GM12878 (cell line): ENCODE measurements around the gene RALGPS1. TPM values are rescaled to one million over a fixed set of nuclear protein-coding genes. Genes with fewer than 3 reads are reported as not detected.

Experiments
- ATAC-seq: fragments of 200-7000 bp; cut with Tn5 transposase; 3 replicates; pipeline ENCODE4 v1.9.1; 2020; ENCODE audit warnings: mild to moderate bottlenecking, moderate library complexity
- BruUV-seq: library from RNA; stranded (reverse); fragments of 400-500 nt; replicated peaks from 2 replicates; lab custom pipeline; 2021; lab: Mats Ljungman, UMichigan
- CTCF ChIA-PET: fragments of 300-600 bp; sonication (Branson Sonifier 250); formaldehyde crosslinking; extraction: SDS; loops from one replicate; lab custom pipeline; 2021; ENCODE audit warnings: inconsistent platforms; lab: Yijun Ruan, JAX
- POLR2A ChIA-PET: fragments of 350-600 bp; formaldehyde crosslinking; extraction: SDS; loops from one replicate; lab custom pipeline; 2021; ENCODE audit warnings: inconsistent platforms; lab: Charles Lee
- RAD21 ChIA-PET: fragments of 300-600 bp; sonication (Branson Sonifier 250); formaldehyde crosslinking; loops from one replicate; lab custom pipeline; 2023; ENCODE audit warnings: antibody characterized with exemption; ENCODE audit not compliant: unreplicated experiment; lab: Charles Lee
- SMC1A ChIA-PET: fragments of 300-600 bp; sonication (Branson Sonifier 250); formaldehyde crosslinking; loops from one replicate; lab custom pipeline; 2023; ENCODE audit not compliant: unreplicated experiment, uncharacterized antibody; lab: Charles Lee
- DNase-seq: peaks from one replicate; pipeline ENCODE4 v3.0.0-alpha.2; 2011; ENCODE audit warnings: low read depth, low spot score
- FAIRE-seq: peaks from 3 replicates; lab custom pipeline; 2011; peaks lifted over from hg19 to GRCh38; lab: Jason Lieb, UNC
- H2AFZ ChIP-seq: 2 replicates; pipeline ENCODE4 v1.6.0; 2011; ENCODE audit warnings: low read depth, low read length, control low read depth; ENCODE audit not compliant: control insufficient read depth
- H3K27ac ChIP-seq: 2 replicates; pipeline ENCODE4 v1.5.1; 2011; ENCODE audit warnings: control low read depth; ENCODE audit not compliant: control insufficient read depth, insufficient read depth
- H3K27me3 ChIP-seq, 2 experiments: replicated peaks in 1 of 2; 2 replicates each; pipeline versions ENCODE4 v1.6.0 to v1.6.1; 2011; ENCODE audit warnings: low read length in 1 of 2; ENCODE audit not compliant: control insufficient read depth in 2 of 2, insufficient read depth in 2 of 2
- H3K36me3 ChIP-seq, 2 experiments: 2 replicates each; pipeline ENCODE4 v1.5.1; 2011; ENCODE audit warnings: low read length in 1 of 2; ENCODE audit not compliant: control insufficient read depth in 2 of 2, insufficient read depth in 2 of 2
- H3K4me1 ChIP-seq: 2 replicates; pipeline ENCODE4 v1.6.1; 2011; ENCODE audit warnings: mild to moderate bottlenecking, low read length, moderate library complexity, mixed read lengths; ENCODE audit not compliant: control insufficient read depth, insufficient read depth
- H3K4me2 ChIP-seq: 2 replicates; pipeline ENCODE4 v1.6.0; 2011; ENCODE audit warnings: control low read depth; ENCODE audit not compliant: control insufficient read depth, insufficient read depth
- H3K4me3 ChIP-seq: fragments of 200-600 bp; sonication (generic); 2 replicates; pipeline ENCODE4 v1.5.1; 2016
- H3K79me2 ChIP-seq: 2 replicates; pipeline ENCODE4 v1.6.0; 2011; ENCODE audit warnings: low read length; ENCODE audit not compliant: control insufficient read depth, insufficient read depth
- H3K9ac ChIP-seq: 2 replicates; pipeline ENCODE4 v1.8.0; 2011; ENCODE audit warnings: low read length, control low read depth, mixed read lengths; ENCODE audit not compliant: control insufficient read depth, insufficient read depth
- H3K9me3 ChIP-seq: replicated peaks from 3 replicates; pipeline ENCODE4 v1.5.1; 2011; ENCODE audit warnings: mild to moderate bottlenecking, low read length; ENCODE audit not compliant: control insufficient read depth, insufficient read depth
- H4K20me1 ChIP-seq: 2 replicates; pipeline ENCODE4 v1.6.0; 2011; ENCODE audit not compliant: control insufficient read depth, insufficient read depth
- BHLHE40 ChIP-seq, 2 experiments: fragments of 450-650 bp in 1 of 2; IDR thresholded peaks; 2 replicates each; pipeline ENCODE4 v1.6.1; 2011 to 2017; ENCODE audit warnings: low read depth in 2 of 2, borderline replicate concordance in 1 of 2, improper control_type of control experiment in 1 of 2, low read length in 1 of 2, mild to moderate bottlenecking in 1 of 2
- CBX5 ChIP-seq: sonication (generic); IDR thresholded peaks from 2 replicates; pipeline ENCODE4 v1.6.1; 2016; ENCODE audit warnings: low read depth, moderate library complexity, mild to moderate bottlenecking, inconsistent platforms
- CHD2 ChIP-seq: IDR thresholded peaks from 2 replicates; pipeline ENCODE4 v1.6.1; 2011; ENCODE audit warnings: low read depth, low read length, improper control_type of control experiment, borderline replicate concordance
- HDAC2 ChIP-seq: fragments of 200-600 bp; sonication (generic); IDR thresholded peaks from 2 replicates; pipeline ENCODE4 v1.6.1; 2017
- JUNB ChIP-seq: IDR thresholded peaks from 2 replicates; pipeline ENCODE4 v1.6.1; 2016; ENCODE audit warnings: antibody characterized with exemption, mild to moderate bottlenecking
- NFYB ChIP-seq: IDR thresholded peaks from 2 replicates; pipeline ENCODE4 v1.6.1; 2011; ENCODE audit warnings: low read depth, mild to moderate bottlenecking, low read length, improper control_type of control experiment, moderate library complexity; ENCODE audit not compliant: insufficient read depth
- NR2C1 ChIP-seq: fragments of 450-650 bp; IDR thresholded peaks from 2 replicates; pipeline ENCODE4 v1.6.1; 2017; ENCODE audit warnings: antibody characterized with exemption, mild to moderate bottlenecking, moderate library complexity
- SUPT20H ChIP-seq: IDR thresholded peaks from 2 replicates; pipeline ENCODE4 v1.6.1; 2011; ENCODE audit warnings: low read depth, mild to moderate bottlenecking, low read length, moderate library complexity, borderline replicate concordance; ENCODE audit not compliant: control insufficient read depth
- ZNF24 ChIP-seq: fragments of 450-650 bp; IDR thresholded peaks from 2 replicates; pipeline ENCODE4 v1.6.1; 2017; ENCODE audit warnings: antibody characterized with exemption, mild to moderate bottlenecking
- WGBS: methylation state at CpG from one replicate; pipeline ENCODE4 v1.1.6; 2016; ENCODE audit warnings: low lambda C conversion rate; ENCODE audit not compliant: insufficient replicate concordance, insufficient coverage; ENCODE audit errors: missing lambda C conversion rate; 5-methylcytosine and 5-hydroxymethylcytosine counted together
- in situ Hi-C: fragments of 300-500 bp; cut with MboI; formaldehyde crosslinking; loops from 9 replicates; pipeline ENCODE4 v1.14.3; 2018; ENCODE audit warnings: mixed read lengths
- intact Hi-C: fragments of 100-400 bp; cut with micrococcal nuclease; formaldehyde crosslinking; loops from one replicate; pipeline ENCODE4 v1.14.2; 2022; ENCODE audit not compliant: unreplicated experiment
- polyA plus RNA-seq, 11 experiments: library from polyadenylated mRNA; depleted of rRNA in 4 of 11; unstranded in 6 of 11; stranded (reverse) in 5 of 11; fragments of >200 nt; fragmentation: Nextera tagmentation in 4 of 11; fragmentation: Illumina TruSeq in 1 of 11; extraction: Ambion mirVana in 4 of 11; extraction: Trizol in 1 of 11; gene quantifications; 1 replicate in 1 of 11; 2 replicates in 10 of 11; pipeline versions ENCODE4 v1.2.1 to v1.2.3, GENCODE V29; 2011 to 2016; ENCODE audit warnings: inconsistent platforms in 2 of 11, missing spikeins in 2 of 11, low read depth in 1 of 11
- total RNA-seq, 4 experiments: library from RNA; depleted of rRNA in 3 of 4; stranded (reverse); fragments of >200 nt in 3 of 4; fragmentation: Illumina TruSeq in 1 of 4; extraction: Trizol in 1 of 4; gene quantifications; 2 replicates each; pipeline versions ENCODE4 v1.2.1 to v1.2.3, GENCODE V29; 2013 to 2021
- TF ChIP-seq, protein P1 (sequence below): fragments of 450-650 bp; IDR thresholded peaks from 2 replicates; pipeline ENCODE4 v1.6.1; 2017; ENCODE audit warnings: low read depth, mild to moderate bottlenecking, moderate library complexity
- TF ChIP-seq, protein P2 (sequence below): fragments of 450-650 bp; IDR thresholded peaks from 2 replicates; pipeline ENCODE4 v1.6.1; 2016; ENCODE audit warnings: mild to moderate bottlenecking
- TF ChIP-seq, protein P3 (sequence below): fragments of 450-650 bp; conservative IDR thresholded peaks from 2 replicates; pipeline ENCODE4 v1.6.1; 2017; ENCODE audit warnings: mild to moderate bottlenecking, moderate library complexity
- TF ChIP-seq, protein P4 (sequence below): fragments of 450-650 bp; formaldehyde crosslinking; IDR thresholded peaks from 2 replicates; pipeline ENCODE4 v1.4.0; 2022; ENCODE audit warnings: mild to moderate bottlenecking, moderate library complexity

The RALGPS1 gene
- total and polyA plus RNA-seq, 10 of the 15 experiments (the other 5 are each of a cell fraction or from before 2014, with no cell fraction given): 0.13 to 5.6 (median 2.7) TPM

DNA sequence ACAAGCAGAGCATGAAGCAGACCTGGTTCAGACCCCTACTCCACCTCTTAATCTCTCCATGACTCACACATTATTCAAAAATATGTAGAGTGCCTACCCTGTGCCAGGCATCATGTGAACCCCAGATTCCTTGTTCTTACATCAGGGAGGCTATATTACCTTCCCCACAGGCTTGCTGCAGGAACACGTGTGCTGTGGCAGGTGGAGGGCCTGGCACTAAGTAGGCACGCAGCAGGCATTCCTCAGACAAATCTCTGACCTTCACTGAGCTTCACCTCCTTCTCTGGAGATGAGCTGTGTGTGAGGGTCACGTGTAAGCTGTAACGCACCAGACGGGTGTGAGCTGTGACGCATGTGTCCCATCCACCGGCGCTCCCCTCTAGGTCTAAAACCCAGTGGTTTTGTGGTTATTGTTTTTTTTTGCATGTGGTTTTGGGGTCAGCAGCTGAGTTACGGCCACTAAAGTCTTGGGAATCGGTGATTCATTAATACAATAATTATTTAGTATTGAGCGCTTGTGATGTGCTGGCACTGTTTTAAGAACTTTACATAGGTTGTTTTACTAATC lies 177.5 kb downstream of the RALGPS1 start:
- Histone ChIP-seq H4K20me1 (no peaks in the 10 kb centered on the region), H3K27me3 (no peaks in the 10 kb centered on the region), H3K4me3 (no peak overlapping the region), H3K79me2 (no peaks in the 10 kb centered on the region), H2AFZ (no peak overlapping the region), H3K4me2 (no peak overlapping the region), H3K9me3 (no peaks in the 10 kb centered on the region), H3K4me1 (no peaks in the 10 kb centered on the region), H3K9ac (no peak overlapping the region), H3K36me3 (no peaks in the 10 kb centered on the region), H3K27ac (no peak overlapping the region)
- 56% methylated on average over 11 of the region's 11 CpGs for WGBS
- ChIA-PET RAD21 (no interaction called here), SMC1A (interaction anchor here (1.3 kb wide), 1 partner anchor 108 kb away, joined by 3 read pairs; no protein-coding TSS in a partner anchor), CTCF (interaction anchor here (0.7 kb wide), 1 partner anchor 33 kb away, joined by 3 read pairs; no protein-coding TSS in a partner anchor), POLR2A (interaction anchor here (0.6 to 1.9 kb wide), 3 partner anchors 10 to 364 kb away, joined by 3 to 6 read pairs (median 5); no protein-coding TSS in a partner anchor)
- ATAC-seq: peak; percentile 73
- intact Hi-C loops: no loop called here
- DNase-seq: no peak
- BruUV-seq: no TSS peak
- in situ Hi-C loops: no loop called here
- no peak for FAIRE-seq
- no peak for TF ChIP-seq ZNF24
- TF ChIP-seq JUNB: no peak
- peak in 1 of 2 experiments; percentile 66; a peak in 2 of 4 replicates for TF ChIP-seq BHLHE40 (IDR thresholded peaks at IDR 0.05; ENCODE audit: borderline replicate concordance in 1 of 2, low read depth in 2 of 2, low read length in 1 of 2)
- no peak for TF ChIP-seq NFYB
- TF ChIP-seq, protein P1, sequence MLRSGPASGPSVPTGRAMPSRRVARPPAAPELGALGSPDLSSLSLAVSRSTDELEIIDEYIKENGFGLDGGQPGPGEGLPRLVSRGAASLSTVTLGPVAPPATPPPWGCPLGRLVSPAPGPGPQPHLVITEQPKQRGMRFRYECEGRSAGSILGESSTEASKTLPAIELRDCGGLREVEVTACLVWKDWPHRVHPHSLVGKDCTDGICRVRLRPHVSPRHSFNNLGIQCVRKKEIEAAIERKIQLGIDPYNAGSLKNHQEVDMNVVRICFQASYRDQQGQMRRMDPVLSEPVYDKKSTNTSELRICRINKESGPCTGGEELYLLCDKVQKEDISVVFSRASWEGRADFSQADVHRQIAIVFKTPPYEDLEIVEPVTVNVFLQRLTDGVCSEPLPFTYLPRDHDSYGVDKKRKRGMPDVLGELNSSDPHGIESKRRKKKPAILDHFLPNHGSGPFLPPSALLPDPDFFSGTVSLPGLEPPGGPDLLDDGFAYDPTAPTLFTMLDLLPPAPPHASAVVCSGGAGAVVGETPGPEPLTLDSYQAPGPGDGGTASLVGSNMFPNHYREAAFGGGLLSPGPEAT: no peak
- TF ChIP-seq CHD2: no peak
- TF ChIP-seq, protein P2, sequence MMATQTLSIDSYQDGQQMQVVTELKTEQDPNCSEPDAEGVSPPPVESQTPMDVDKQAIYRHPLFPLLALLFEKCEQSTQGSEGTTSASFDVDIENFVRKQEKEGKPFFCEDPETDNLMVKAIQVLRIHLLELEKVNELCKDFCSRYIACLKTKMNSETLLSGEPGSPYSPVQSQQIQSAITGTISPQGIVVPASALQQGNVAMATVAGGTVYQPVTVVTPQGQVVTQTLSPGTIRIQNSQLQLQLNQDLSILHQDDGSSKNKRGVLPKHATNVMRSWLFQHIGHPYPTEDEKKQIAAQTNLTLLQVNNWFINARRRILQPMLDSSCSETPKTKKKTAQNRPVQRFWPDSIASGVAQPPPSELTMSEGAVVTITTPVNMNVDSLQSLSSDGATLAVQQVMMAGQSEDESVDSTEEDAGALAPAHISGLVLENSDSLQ: no peak
- TF ChIP-seq, protein P3, sequence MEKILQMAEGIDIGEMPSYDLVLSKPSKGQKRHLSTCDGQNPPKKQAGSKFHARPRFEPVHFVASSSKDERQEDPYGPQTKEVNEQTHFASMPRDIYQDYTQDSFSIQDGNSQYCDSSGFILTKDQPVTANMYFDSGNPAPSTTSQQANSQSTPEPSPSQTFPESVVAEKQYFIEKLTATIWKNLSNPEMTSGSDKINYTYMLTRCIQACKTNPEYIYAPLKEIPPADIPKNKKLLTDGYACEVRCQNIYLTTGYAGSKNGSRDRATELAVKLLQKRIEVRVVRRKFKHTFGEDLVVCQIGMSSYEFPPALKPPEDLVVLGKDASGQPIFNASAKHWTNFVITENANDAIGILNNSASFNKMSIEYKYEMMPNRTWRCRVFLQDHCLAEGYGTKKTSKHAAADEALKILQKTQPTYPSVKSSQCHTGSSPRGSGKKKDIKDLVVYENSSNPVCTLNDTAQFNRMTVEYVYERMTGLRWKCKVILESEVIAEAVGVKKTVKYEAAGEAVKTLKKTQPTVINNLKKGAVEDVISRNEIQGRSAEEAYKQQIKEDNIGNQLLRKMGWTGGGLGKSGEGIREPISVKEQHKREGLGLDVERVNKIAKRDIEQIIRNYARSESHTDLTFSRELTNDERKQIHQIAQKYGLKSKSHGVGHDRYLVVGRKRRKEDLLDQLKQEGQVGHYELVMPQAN: no peak
- TF ChIP-seq NR2C1: no peak
- TF ChIP-seq HDAC2: no peak
- no peak for TF ChIP-seq SUPT20H
- TF ChIP-seq CBX5: no peak
- TF ChIP-seq, protein P4, sequence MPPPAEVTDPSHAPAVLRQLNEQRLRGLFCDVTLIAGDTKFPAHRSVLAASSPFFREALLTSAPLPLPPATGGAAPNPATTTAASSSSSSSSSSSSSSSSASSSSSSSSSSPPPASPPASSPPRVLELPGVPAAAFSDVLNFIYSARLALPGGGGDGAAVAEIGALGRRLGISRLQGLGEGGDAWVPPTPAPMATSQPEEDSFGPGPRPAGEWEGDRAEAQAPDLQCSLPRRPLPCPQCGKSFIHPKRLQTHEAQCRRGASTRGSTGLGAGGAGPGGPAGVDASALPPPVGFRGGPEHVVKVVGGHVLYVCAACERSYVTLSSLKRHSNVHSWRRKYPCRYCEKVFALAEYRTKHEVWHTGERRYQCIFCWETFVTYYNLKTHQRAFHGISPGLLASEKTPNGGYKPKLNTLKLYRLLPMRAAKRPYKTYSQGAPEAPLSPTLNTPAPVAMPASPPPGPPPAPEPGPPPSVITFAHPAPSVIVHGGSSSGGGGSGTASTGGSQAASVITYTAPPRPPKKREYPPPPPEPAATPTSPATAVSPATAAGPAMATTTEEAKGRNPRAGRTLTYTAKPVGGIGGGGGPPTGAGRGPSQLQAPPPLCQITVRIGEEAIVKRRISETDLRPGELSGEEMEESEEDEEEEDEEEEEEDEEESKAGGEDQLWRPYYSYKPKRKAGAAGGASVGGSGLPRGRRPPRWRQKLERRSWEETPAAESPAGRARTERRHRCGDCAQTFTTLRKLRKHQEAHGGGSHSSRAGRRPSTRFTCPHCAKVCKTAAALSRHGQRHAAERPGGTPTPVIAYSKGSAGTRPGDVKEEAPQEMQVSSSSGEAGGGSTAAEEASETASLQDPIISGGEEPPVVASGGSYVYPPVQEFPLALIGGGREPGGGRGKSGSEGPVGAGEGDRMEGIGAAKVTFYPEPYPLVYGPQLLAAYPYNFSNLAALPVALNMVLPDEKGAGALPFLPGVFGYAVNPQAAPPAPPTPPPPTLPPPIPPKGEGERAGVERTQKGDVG (CRISPR knock-in tag): no peak
